Activated naive CD4-positive, alpha-beta T cell treated with anti-CD3 and anti-CD28 coated beads, Interleukin-2, amount 50 U/mL, for 72 hours (primary cell): ENCODE measurements around the gene CFP. TPM values are rescaled to one million over a fixed set of nuclear protein-coding genes. Genes with fewer than 3 reads are reported as not detected.
"Not testable (repeated sequence)": the region's sequence is repeated elsewhere in the genome, so short reads cannot be mapped to it uniquely, and the experiment has no call there.

Experiments used
- ATAC-seq, 2 donors: fragments of 150-1000 bp; cut with Tn5 transposase; 2 replicates each; pipeline ENCODE4 v1.10.0; 2021; ENCODE audit warnings: mild to moderate bottlenecking in 2 of 2, moderate library complexity in 2 of 2
- DNase-seq, 2 donors: peaks; one replicate each; pipeline ENCODE4 v3.0.0; 2021 to 2022; ENCODE audit warnings: low spot score in 2 of 2
- H3K27ac Mint-ChIP-seq, 2 donors: one replicate each; pipeline ENCODE4 v1.8.0; 2022; ENCODE audit warnings: mild to moderate bottlenecking in 2 of 2, mixed read lengths in 2 of 2
- H3K36me3 Mint-ChIP-seq, 2 donors: one replicate each; pipeline ENCODE4 v1.8.0; 2022; ENCODE audit warnings: mixed read lengths in 2 of 2
- H3K9me3 Mint-ChIP-seq, 2 donors: one replicate each; pipeline ENCODE4 v1.8.0; 2022; ENCODE audit warnings: mixed read lengths in 2 of 2
- total RNA-seq, 2 donors: library from RNA; stranded (reverse); gene quantifications; one replicate each; pipeline ENCODE4 v1.2.3, GENCODE V29; 2022

The CFP gene
- total RNA-seq: 10 to 100 TPM in 1 of 2 donors, 1 to 10 TPM in 1; 5.1 to 11.1 TPM

DNA sequence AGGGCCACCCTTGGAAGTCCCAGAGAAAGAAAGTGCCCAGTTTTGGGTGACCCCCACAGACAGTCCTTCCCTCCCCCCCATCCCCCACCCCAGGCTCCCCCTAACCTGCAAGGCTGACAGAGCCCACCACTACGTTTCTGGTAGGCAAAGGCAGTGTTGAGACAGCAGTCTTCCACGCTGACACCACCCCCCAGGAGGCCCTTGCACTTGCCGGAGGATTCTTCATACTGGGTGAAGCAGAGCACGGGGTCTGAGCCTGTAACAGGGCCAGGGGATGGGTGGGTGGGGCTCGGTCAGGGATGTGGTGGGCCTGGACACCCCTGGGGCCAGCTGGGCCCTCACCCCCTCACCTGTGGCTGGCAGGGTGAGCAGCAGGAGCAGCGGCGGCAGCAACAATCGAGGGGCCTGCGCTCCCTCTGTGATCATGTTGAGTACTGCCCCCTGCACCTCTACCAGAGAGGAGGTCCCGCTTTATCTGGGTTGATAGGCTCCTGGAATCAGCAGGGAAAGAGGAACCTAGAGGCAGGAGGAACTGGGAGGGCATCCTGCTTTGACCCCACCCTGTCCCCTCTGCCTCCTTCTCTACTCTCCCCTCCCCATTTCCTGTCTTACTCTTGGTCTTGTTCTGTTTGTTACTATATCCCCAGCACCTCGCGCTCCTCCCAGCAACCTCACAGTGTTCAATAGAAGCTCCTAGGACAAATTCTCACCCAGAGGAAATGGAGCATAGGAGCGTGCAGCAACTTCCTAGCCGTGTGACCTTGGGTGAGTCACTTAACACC lies at the start of gene CFP:
TSS of gene CFP (minus strand) at position 512 of the 782 bp plus-strand sequence. CDS start at position 426, 86 bp downstream.
- Mint-ChIP-seq H3K36me3 (no peaks in the 10 kb centered on the region), H3K9me3 (no peaks in the 10 kb centered on the region), H3K27ac (peak within 1 kb of the TSS; percentile 88 to 91)
- ATAC-seq (peak; percentile 60 to 61), DNase-seq (no peak)

GRCh38 chrX:47675959-47676859 lies 46.5 kb upstream of the CFP start:
- ATAC-seq, DNase-seq, H3K9me3 Mint-ChIP-seq, H3K36me3 Mint-ChIP-seq: not testable (repeated sequence)
- H3K27ac Mint-ChIP-seq: peak overlapping the region in 1 of 2 donors; percentile 72

GRCh38 chrX:47674776-47675175 lies 45.0 kb upstream of the CFP start:
- ATAC-seq: no peak
- H3K27ac Mint-ChIP-seq: no peak overlapping the region
- no peaks in the 10 kb centered on the region for H3K36me3 Mint-ChIP-seq
- no peak for DNase-seq
- no peaks in the 10 kb centered on the region for H3K9me3 Mint-ChIP-seq

- H3K9me3 Mint-ChIP-seq, DNase-seq, H3K27ac Mint-ChIP-seq, ATAC-seq, H3K36me3 Mint-ChIP-seq: not testable (repeated sequence)
Observed at GRCh38 chrX:47665797-47666196, 36.1 kb upstream of the CFP start.

GRCh38 chrX:47664737-47665136 lies 35.0 kb upstream of the CFP start:
- Mint-ChIP-seq H3K27ac (peak overlapping the region in 1 of 2 donors; percentile 87), H3K36me3 (peaks cover 6 to 8% of the 10 kb centered on the region in 2 donors), H3K9me3 (peaks cover 4 to 5% of the 10 kb centered on the region in 2 donors)
- ATAC-seq (no peak), DNase-seq (no peak)

DNA sequence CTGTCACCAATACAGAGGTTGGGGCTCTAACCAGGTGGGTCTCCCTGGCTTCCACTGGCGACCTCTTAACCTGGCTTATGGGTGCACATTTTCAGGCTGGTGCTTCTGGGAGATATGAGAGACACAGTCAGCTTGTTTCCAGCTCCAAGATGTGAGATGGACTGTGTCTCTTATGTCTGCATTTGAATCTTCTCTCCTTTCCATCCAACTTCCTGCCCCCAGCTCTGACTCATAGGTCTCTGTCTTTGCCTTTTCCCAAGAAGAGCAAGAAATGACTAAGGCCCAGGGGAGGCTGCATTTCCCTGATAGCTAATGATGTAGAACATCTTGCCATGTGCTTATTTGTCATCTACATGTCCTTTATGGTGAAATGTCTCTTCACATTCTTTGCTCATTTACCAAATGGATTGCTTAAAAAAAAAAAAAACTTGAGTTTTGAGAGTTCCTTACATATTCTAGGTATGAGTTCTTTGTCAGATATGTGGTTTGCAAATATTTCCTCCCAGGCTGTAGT lies 32.5 kb upstream of the CFP start:
- ATAC-seq (peak; percentile 37 to 67), DNase-seq (peak; percentile 34 to 62)
- H3K27ac Mint-ChIP-seq: peak overlapping the region; percentile 86 to 91
- H3K36me3 Mint-ChIP-seq: peaks cover 13 to 22% of the 10 kb centered on the region in 2 donors
- peaks cover 8 to 10% of the 10 kb centered on the region in 2 donors for H3K9me3 Mint-ChIP-seq

DNA sequence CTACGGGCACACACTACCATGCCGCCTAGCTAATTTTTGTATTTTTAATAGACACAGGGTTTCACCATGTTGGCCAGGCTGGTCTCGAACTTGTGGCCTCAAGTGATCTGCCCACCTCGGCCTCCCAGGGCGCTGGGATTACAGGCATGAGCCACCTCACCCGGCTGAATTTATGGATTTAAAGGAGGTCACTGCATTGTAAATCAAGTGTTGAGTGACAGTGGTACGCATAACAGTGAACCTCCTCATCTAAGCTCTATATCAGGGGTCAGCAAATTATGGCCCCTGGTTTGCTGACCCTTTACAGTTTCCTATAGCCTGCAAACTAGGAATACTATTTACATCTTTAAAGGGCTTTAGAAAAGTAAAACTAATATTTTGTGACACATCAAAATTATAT lies 31.8 kb upstream of the CFP start:
- ATAC-seq (no peak), DNase-seq (no peak)
- Mint-ChIP-seq H3K27ac (peak overlapping the region in 1 of 2 donors; percentile 86), H3K36me3 (peaks cover 19 to 27% of the 10 kb centered on the region in 2 donors), H3K9me3 (peaks cover 8 to 10% of the 10 kb centered on the region in 2 donors)

DNA sequence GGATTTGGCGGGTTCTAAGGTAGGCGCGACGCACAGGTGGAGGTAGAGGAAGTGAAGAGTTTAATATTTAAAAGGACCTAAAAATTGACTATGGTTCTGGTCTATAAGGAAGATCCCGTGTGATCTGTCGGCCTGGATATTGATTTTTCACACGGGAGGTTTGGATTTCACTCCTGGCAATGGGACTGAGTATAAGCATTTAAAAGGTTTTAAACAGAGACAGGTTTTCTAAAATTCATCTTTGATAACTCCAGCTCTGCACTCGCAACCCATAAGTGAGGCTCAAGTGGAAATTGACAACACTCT lies 29.6 kb upstream of the CFP start:
- Mint-ChIP-seq H3K36me3 (peaks cover 30 to 34% of the 10 kb centered on the region in 2 donors), H3K27ac (peak overlapping the region; percentile 97 to 99), H3K9me3 (peaks cover 4 to 6% of the 10 kb centered on the region in 2 donors)
- no peak for DNase-seq
- ATAC-seq: no peak

- DNase-seq (peak; percentile 85 to 91), ATAC-seq (peak; percentile 78 to 85)
- H3K36me3 Mint-ChIP-seq: peaks cover 30 to 33% of the 10 kb centered on the region in 2 donors
- peaks cover 3 to 6% of the 10 kb centered on the region in 2 donors for H3K9me3 Mint-ChIP-seq
- peak within 1 kb of the TSS; percentile 97 to 99 for H3K27ac Mint-ChIP-seq
Observed at GRCh38 chrX:47658684-47659420, 29.1 kb upstream of the CFP start, which contains the start of gene UXT. Gene UXT, minus strand, starts transcription at chrX:47659180. Its CDS starts 253 bp downstream, at chrX:47658927.

- peaks cover 3 to 6% of the 10 kb centered on the region in 2 donors for H3K9me3 Mint-ChIP-seq
- DNase-seq (no peak), ATAC-seq (no peak)
- peaks cover 30 to 38% of the 10 kb centered on the region in 2 donors for H3K36me3 Mint-ChIP-seq
- H3K27ac Mint-ChIP-seq: peak overlapping the region; percentile 97 to 99
Observed at GRCh38 chrX:47658301-47658683, 28.6 kb upstream of the CFP start.

DNA sequence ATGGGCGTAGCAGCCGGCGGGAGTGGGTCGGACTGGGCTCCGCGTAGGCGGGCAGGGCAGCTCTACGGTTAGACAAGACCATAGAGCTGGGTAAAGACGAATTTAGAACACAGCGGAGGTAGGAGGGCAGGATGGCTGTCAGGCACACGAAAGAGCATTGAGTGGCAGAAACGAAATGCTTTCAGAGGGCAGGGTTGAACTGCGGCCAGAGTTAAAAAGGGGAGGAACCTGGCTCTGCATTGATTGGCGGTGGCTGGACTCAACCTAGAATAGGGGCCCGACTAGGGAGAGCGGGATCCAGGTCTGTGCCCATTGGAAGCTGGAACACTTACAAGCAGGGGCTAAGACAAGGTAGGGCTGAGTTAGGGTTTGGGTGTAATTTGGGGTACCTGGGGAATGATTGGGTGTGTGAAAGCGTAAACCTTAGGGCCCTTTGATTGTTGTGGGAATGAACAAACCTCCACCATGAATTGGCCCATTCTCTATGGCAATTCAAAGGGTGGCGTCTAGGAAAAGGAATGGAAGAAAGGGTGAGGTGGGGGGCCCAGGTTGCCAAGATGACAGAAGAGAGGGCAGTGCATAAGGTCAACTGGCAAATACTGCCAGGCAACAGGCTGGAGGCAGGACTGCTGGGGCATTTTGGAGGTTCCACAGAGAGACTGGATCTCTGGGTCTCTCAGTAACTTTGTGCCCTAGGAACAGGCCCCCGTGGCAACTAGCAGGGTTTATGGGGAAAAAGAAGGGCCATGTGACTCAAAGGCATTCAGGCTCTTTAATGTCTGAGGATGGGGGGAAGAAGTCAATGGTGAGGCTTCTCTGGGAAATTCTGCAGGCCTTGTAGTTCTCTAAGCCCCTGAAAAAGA lies 21.5 kb upstream of the CFP start:
- DNase-seq (no peak), ATAC-seq (no peak)
- Mint-ChIP-seq H3K9me3 (no peaks in the 10 kb centered on the region), H3K36me3 (peaks cover 46 to 54% of the 10 kb centered on the region in 2 donors), H3K27ac (peak overlapping the region; percentile 94 to 97)

DNA sequence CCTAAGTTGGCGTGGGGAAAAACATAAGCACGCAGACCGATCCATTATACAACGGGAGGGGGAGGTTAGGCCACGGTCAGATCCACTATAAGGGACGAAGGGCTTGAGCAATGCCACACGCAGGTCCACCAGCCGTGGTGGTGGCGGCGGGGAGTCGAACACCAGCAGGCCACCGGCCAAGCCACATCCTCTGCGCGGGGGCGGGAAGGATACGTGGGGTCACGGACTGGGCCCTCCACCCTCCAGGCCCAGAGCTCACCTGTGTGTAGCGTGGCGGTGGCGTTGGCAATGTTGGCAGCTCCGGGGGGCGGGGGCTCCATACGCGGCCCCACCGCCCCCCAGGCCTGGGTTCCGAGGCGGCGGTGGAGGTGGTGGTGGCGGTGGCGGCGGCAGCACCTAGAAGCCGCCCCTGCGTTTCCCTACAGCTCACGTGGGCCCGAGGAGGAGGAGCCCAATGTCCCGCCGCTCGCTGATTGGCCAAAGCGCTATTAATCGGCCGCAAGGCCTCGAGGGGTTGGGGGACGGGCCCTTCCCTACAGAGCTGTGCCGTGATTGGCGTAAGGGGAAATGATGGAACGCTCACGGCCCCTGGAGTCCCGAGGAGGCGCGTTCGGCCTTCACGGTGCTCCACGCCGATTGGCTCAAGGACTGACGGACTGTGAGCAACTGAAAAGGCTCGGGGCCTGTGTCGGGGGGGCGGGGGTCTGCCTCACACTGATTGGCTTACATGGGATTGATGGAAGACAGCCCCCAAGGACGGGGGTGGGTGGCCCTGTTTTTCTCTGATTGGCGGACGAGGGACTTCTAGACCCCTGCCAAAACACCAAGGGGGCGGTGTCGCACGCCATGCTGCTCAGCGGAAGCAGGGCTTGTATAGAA lies 20.7 kb upstream of the CFP start, which contains the start of gene ELK1:
TSS of gene ELK1 (minus strand) at position 400 of the 879 bp plus-strand sequence. CDS start 9,122 bp downstream, outside the sequence.
- Mint-ChIP-seq H3K9me3 (no peaks in the 10 kb centered on the region), H3K27ac (peak within 1 kb of the TSS; percentile 94 to 97), H3K36me3 (peaks cover 37 to 45% of the 10 kb centered on the region in 2 donors)
- ATAC-seq (peak; percentile 91 to 92), DNase-seq (peak; percentile 79 to 93)

DNA sequence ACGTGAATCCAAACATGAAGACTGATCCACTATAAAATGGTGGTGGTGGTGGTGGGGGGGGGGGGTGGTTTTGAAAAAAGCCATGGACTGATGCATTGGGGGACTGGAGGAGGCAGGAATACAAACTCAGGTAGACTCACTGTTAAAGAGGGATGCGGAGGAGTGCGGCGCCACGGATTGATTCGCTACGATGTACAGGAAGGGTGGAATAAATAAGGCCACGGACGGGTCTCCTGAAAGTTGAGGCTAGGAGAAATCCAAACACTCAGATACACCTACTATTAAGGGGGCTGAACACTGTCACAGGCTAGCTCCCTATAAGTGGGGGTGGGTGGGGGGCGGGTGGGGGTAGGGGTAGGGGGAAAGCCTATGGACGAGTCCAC lies 20.0 kb upstream of the CFP start:
- H3K36me3 Mint-ChIP-seq: peaks cover 37 to 45% of the 10 kb centered on the region in 2 donors
- H3K27ac Mint-ChIP-seq: peak overlapping the region; percentile 94 to 95
- ATAC-seq (no peak), DNase-seq (no peak)
- no peaks in the 10 kb centered on the region for H3K9me3 Mint-ChIP-seq

GRCh38 chrX:47649271-47649670 lies 19.5 kb upstream of the CFP start:
- Mint-ChIP-seq H3K36me3 (peaks cover 37 to 45% of the 10 kb centered on the region in 2 donors), H3K27ac (peak overlapping the region; percentile 94 to 95)
- ATAC-seq: no peak

More at GRCh38 chrX:47649271-47649670, 19.5 kb upstream of the CFP start:
- no peak for DNase-seq
- H3K9me3 Mint-ChIP-seq: no peaks in the 10 kb centered on the region
